Activated T-cell treated with anti-CD3 and anti-CD28 coated beads for 48 hours (primary cell): ENCODE data around the gene GZF1.
"Not testable (repeated sequence)": the region's sequence is repeated elsewhere in the genome, so short reads cannot be mapped to it uniquely, and the experiment has no call there.

Source experiments
- DNase-seq: peaks from one replicate; pipeline ENCODE4 v3.0.0-alpha.2; 2020; ENCODE audit warnings: low read depth

GZF1 gene

DNA sequence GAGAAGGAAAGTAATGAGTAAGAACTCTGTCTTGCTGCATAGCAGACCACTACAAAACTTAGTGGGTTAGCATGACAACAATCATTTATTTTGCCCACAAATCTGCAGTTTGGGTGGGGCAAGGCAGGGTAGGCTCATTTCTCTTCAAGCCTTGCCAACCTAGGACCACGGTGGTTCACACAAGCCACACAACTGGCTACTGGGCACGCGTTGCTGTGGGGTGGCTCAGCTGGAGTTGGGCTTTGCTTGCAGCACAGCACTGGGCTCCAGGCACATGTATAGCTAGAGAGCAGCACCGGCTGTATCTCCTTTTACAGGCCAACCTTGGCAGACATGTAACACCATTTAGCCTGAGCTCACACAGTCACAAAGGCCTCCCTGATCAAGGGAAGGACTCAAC is 16.0 kb upstream of the GZF1 start:
- no peak for DNase-seq

DNA sequence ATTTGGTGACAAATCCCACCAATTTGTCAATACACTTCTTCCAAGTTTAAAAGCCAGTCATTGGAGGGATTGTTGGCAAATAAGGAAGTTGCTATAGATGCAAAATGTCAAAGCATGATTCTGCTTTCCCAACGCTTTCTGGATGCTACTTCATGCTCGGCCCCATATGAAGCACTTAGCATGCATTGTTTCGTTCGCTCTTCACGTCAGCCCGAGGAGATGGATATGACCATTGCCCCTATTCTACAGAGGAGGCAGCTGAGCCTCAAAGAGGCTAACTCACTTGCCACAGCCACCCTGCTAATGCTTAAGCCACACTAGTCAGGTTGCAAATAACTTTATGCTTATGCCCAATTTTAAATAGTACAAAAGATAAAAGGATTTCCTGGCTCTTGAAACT is 14.2 kb upstream of the GZF1 start:
- no peak for DNase-seq

DNA sequence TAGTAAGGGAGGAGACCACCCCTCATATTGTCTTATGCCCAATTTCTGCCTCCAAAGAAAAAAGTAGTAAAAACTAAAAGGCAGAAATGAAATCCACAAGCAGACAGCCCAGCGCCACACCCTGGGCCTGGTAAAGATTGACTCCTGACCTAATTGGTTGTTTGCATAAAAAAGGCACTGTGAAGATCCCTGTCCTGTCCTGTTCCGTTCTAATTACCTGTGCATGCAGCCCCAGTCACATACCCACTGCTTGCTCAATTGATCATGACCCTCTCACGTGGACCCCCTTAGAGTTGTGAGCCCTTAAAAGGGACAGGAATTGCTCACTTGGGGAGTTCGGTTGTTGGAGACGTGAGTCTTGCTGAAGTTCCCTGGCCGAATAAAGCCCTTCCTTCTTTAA is 13.5 kb upstream of the GZF1 start:
- not testable (repeated sequence) for DNase-seq

DNA sequence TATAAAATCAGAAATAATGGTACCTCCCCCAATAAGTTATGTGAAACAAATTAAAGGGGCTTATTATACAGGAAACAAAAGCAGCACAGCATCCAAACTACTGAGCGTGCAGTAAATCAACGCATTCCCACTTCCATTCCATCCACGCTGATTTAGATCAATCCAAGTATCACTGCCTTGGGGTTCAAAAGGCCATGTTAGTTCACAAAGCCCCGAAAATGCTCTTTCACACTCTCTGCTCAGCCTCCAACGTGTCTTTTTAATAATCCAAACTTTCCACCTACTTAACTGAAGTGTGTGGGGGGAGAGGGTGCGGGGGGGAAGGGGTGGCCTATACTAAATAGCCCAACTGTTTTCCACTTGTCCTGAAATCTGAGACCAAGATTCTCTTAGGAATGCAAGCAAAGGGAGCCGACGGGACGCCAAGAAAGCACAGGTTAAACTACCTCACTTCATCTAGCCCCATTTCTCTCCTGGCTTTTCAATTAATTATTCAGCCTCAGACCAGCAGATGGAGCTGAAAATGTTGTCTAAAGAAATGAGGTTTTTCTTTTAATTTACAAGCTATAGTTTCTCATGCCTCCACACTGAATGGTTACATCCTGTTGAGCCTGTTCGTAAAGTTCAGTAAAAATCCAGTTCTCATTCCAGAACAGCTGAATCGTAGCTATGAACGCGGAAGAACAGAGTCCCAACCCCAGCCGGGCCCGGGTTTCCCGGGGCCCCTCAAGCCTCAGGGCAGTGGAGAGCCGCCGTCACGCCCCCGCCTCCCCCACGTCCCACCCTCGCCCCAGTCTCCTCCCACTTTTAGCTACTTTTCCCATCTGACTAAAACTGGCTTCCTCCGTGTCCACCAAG is 12.4 kb upstream of the GZF1 start:
- no peak for DNase-seq

DNA sequence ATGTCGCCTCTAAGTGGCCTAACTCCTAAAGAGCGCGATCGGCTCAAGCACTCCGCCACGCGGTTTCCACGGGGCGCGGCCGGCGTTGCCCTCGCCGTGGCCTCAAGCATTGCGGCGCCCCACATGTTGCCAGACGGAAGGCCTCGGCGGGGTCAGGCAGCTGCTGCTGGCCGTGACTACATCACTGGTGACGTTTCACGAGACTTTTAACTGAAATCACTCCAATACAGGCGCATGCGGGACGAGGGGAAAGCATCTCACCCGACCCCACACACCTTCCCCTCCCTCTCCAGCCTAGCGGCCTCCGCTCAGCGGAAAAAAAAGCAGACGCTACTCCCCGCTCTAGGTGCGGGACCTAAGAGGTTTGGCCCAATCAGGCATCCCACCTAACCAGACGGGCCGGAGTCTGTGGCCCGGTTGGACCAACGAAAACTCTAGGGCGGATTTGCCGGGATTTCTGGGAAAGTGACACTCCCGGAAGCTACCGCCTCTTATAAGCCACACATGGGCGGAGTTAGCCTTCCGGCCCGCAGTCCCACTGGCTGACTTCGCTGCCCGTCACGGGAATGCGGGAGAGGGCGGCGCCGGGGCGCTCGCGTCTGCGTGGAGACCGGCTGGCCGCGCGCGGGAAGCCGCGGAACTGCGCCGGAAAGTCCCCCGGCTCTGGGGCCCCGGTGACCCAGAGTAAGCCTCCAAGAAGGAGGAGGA is 11.6 kb upstream of the GZF1 start, which contains the start of gene NXT1:
NXT1 (plus strand) TSS at position 596 of the 708 bp plus-strand sequence. CDS start 3,251 bp downstream, outside the sequence.
- peak; percentile 93 for DNase-seq

DNA sequence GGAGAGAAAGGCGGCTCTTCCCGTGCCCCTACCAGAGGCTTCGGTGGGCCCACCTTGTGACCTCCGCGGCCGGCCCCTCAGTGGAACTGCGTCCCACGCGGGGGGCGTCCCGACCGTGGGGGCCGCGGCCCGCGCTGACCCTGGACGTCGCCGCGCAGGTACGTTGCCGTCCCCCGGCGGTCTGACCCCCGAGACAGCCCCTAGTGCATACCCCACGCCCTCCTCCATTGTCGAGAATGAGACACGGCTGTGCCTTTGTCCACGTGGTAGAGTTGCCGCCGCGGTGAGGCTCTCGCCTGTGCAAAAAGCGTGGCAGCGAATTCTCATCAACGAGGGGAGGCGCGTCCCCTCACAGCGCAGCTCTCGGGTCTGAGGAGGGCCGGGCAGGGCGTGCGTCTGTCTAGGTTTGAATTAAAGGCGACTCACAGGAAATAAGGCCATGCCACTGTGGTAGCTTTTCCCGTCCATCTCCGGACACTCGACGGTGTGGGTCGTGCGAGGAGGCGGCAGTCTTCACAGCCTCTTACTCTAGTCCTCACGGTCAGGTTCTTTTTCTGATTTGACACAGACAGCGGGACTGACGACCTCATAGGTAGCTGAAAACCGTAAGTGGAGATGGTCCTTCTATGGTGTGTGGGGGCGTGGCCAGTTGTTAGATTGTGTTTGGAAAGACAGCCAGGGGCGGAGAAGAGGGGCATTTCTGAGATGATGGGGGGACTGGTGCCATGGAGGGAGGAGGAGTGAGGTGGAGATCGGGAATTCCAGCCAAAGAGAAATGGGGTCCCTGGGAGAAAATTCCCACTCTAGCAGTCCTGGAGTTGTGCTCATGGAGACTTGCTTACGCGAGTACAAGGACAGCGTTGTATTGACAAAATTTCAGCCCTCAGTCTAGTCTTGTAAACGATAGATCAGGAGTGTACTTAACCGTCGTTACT is 10.8 kb upstream of the GZF1 start:
- DNase-seq: peak; percentile 46

DNA sequence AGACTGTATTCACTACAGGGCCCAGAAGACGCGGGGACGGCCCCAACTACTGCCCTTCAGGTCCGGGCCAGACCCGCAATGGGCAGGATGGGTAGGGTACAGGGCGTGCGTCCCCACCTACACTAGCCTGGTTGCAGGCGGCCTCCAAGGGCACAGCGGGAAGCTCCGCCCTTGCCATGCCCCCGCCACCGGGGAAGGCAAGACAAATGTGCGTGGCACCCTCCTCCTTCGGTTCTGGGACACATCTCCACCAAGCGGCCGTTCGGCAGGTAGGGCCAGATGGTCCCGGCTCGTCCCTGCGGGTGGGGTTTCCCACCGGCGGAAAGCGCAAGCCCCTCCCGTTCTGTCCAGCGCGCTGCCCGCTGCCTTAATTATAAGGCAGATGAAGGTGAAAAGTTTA is 5.8 kb upstream of the GZF1 start:
- no peak for DNase-seq

DNA sequence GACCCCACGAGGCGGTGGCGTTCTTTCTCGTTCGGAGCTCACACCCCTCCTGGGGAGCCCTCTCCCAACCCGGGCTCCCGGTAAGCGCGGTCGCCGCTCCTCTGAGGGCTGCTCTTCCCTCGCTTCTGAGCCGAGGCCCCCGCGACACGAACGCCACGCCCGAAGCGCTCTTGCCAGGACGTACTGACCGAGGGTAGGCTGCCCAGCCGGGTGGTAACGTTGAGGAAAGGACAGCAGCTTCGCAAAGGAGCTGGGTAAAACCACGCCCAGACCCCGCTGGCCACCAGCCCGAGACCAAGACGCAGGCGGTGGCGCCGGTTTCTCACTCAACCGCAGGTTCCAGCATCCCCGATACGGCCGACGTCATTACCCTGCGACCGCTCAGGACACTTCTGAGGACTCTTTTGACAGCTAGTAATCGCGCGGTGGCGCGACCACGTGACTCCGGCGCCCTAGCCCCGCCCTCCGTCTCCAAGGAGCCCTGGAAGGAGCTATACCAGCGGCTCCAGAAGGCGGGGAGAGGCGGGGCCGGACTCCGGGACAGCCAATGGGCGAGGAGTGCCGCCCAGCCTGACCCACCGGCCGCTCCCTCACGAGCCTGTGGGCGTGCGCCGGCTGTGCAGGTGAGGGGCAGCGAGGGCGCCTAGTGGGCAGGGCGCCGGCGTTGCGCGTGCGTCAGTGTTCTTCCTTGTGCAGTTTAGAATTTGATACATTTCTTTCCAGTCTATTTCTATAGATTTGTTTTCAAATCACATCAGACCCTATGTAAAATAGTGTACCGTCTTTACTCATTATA is 4.0 kb upstream of the GZF1 start:
- DNase-seq: peak; percentile 99

DNA sequence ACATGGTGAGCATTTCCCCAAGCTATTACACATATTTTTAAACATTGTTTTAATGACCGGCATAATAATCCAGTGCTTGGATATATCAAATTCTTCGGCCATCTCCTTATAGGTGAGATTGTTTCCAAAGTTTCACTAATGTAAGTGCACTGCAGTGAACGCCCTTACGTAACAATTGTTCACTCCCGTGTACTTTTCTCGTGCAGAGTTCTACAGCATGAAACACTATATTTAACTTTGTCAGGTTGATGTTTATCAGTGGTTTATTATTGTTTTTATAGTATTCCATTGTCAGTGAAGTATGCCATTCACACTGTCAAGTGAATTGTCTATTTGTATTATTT is 3.4 kb upstream of the GZF1 start:
- no peak for DNase-seq

DNA sequence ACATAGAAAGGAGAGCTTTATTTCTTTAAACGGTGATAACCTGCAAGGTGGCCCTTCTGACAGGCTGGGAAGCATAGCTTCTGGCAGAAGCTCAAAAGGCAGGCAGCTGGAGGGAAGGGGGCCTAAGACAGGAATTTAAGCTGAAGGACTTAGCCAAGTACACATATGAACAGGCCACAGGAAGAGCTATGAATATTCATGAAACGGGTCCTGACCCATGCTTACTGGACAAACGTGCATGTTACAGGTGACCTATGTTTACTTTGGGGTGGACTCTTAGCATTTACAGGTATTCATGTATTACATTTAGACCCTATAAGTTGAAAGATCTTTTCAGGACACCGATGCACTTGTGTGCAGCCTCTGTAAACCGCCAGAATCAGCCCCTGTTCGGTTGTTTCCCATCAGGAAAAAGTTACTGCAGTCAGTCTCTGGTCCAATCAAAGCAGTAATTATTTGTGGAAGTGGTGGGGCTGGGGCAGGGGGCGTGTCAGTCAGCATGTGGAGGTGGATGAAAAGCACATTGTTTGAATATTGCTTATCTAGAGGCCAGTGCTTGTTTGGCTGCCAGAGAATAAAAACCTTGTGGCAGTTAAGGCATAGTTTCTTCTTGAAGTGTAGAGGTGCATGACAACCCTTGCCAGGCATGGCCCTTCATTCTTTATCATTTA is 2.9 kb upstream of the GZF1 start:
- DNase-seq: no peak

DNA sequence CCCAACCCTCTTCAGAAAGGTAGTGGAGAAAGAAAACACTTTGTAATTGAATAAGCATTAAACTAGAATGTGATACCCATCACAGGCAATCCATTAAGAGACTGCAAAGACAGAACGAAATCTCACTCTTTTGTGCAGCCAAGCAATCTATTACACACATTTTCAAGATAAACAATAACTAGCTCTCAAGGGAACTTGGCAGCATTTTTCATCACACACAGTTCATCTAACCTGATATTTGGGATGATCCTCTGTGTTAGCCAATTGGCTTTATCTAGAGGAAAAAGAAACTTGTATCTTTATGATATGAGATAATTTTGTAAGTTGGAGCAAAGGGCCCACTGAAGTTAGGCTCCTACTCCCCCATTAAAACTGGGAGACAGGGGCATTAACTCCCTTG is 1.5 kb upstream of the GZF1 start:
- no peak for DNase-seq

DNA sequence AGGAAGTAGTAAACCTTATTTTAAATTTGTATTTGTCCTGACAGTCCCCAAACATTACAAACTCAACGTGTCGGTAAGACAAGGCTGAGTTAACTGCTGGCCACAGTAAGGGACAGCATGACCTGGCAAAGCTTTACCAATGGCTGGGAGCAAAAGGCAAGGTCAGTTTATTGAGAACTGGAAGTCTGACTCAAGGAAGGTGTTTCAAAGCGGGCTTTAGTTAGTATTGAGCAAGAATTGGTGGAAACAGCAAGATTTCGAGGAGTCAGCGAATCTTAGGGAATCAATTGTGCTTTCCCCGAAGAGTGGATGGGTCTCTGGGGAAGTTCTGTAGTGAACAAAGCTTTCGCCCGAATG is 885 bp upstream of the GZF1 start:
- no peak for DNase-seq

DNA sequence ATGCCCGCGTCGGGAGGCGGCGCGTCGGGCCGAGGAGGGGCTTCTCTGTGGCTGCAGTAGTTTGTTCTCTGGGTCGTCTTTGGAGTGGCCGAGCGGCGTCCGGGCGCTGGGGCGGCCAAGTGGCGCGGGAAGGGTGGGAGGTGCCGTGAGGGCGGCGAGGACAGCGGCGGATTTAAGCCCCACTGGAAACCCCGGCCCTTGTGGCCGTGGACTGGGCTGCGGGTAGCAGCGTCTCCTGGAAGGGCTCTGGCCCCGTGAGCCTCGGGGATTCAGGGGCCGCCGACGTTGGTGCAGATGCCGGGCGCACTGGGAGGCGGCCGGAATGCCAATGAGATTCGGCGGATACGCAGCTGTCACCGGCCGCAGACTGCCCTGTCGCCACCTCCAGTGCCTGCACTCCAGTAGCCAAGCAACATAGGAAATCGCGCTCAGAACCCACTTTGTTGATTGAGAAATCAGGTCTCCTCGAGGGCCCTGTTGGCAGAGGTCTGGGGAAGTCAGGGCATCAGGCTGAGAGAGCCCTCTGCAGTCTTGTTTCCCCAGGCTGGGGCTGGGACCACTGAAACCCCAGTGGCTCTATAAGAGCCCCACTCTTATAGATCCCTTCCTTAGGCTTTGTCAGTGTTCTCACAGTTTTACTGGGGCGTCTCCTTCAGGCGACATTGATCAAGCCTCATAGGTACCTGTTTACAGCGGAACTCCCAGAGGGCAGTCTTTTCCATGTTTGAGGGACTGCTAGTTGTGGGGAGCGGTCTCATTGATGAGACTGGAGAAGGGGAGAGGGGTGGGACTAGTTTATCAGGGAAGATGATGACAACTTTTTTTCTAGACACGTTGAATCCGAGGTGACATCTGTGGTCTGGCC is 642 bp downstream of the GZF1 start:
- no peak for DNase-seq

DNA sequence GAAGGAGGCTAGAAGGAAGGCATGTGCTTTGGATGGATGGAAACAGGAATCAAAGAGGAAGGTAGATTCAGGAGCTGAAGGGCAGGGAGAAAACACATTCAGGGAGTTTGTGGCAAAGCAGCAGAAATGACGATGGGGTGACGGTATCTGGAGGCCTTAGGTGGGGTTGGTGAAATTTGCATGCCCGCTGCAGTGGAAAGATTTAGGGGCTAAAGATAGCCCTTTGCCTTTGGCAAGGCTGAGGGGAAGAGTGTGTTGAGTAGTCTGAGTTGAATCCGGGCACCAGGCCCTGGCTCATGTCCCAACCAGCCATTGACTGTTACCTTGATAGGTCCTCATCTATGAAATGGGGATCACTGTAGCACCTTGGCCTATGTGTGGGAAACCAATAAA is 1.3 kb downstream of the GZF1 start:
- no peak for DNase-seq

DNA sequence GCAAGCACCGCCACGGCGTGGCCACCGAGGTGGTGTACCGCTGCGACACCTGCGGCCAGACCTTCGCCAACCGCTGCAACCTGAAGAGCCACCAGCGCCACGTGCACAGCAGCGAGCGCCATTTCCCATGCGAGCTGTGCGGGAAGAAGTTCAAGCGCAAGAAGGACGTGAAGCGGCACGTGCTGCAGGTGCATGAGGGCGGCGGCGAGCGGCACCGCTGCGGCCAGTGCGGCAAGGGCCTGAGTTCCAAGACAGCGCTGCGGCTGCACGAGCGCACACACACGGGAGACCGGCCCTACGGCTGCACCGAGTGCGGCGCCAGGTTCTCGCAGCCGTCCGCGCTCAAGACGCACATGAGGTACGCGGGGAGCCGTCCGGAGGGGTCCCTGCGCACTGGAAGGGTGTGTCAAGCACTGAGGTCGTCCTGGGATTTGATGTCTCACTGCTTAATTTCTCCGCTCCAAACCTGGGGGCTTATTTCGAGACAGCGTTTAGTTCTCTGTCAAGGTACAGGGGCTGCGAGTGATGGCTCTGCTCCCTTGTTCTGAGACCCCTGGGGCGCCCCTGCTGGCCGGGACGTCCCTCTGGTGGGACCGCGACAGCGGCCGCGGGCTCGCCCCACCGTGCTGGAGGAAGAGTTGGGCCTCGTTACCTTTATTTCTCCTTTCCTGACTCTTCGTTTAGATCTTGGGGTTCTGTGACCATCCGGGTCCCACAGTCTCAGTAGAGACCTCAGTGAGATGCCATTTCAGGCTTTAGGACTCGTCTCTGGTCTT is 3.6 kb downstream of the GZF1 start:
- DNase-seq: no peak

DNA sequence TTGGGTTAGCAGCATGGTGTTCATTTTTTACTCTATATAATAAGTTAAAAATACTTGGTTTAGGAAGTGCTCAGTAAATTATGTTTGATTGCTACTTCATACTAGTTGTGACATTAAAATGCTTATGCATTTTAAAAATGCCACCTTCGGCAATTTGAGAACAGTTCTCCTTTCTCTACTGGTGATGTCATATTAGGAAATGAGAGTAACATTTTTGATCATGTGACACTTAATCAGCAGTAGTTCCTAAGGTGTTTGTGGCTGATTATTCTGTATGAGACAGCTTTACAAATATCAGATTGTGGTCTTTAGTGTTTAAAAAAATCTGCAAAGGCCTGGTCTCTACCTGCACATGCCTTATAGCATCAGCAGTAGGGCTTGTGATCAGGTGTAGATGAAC is 4.4 kb downstream of the GZF1 start:
- DNase-seq: no peak

DNA sequence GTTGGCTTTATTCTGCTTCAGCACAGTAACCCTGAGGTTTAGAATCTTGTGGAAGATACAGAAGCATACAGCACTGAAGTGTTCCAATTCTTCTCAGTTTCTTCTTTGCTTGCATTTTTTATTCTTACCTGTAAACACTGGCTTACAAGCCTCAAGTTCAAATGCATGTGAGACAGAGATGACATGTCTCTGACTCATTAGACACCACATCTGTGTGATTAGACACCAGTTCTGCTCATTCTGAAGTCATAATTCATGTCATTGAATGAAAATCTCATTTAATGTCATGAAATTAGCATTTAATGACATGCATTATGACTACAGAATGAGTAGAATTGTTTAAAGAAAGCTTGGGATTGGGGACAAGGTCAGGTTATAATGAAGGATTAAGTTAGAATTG is 5.8 kb downstream of the GZF1 start:
- DNase-seq: no peak

DNA sequence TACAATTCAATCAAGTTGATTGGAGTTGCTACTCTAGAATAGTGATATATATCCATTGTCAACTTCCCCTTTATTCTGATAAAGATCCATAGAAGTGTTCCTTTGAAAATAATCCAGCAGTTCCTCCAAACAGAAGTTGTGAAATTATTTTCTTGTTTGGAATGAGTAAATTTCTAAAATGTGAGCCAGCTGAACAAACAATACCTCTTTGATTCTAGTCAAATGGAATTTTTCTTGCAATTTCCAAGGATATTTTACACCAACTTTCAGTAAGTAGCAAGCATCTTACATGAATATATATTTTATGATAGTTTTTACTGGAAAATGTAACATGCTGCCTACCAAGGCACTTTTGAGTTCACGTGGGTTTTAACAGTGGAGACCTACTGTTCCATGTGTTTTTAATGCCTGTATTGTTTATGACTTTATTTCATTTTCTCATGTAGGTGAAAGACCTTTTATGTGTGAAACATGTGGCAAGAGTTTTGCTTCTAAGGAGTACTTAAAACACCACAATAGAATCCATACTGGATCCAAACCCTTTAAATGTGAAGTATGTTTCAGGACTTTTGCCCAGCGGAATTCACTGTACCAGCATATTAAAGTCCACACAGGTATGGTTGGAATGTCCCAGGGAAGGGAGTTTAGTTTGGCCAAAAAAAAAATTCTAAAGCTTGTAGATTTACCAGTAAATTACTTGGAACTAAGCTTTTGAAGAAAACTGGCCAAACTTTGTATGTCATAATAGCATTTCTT is 6.5 kb downstream of the GZF1 start:
- no peak for DNase-seq
